ENCODE measurements around the gene SPATS1. TPM values are rescaled to one million over a fixed set of nuclear protein-coding genes. Genes with fewer than 3 reads are reported as not detected.

The SPATS1 gene
- total RNA-seq, 1 donor from 2014 or later, result not detected

GRCh38 chr6:44315516-44315915, 26.9 kb upstream of the SPATS1 start:
- H3K36me3 Mint-ChIP-seq (ENCODE audit: low read depth, unreplicated experiment), result peaks cover 10% of the 10 kb centered on the region
- H3K4me3 Mint-ChIP-seq (ENCODE audit: unreplicated experiment), result no peak overlapping the region
- H3K4me1 ChIP-seq (ENCODE audit: insufficient read depth, low read length), result peaks cover 10% of the 10 kb centered on the region
- H3K9ac ChIP-seq (ENCODE audit: low read length), result no peak overlapping the region
- H3K4me3 ChIP-seq (ENCODE audit: insufficient read depth, low read depth, low read length), result no peak overlapping the region
- peaks cover 19% of the 10 kb centered on the region for H3K79me2 ChIP-seq (ENCODE audit: insufficient read depth, low read length)
- peaks cover 2% of the 10 kb centered on the region for H3K9me3 Mint-ChIP-seq (ENCODE audit: unreplicated experiment)
- no peak overlapping the region for H2AFZ ChIP-seq (ENCODE audit: low read depth, low read length)
- H3K36me3 ChIP-seq (ENCODE audit: insufficient read depth, low read length), result peaks cover 7% of the 10 kb centered on the region
- H3K4me1 Mint-ChIP-seq (ENCODE audit: low read depth, unreplicated experiment), result peaks cover 11% of the 10 kb centered on the region
- peaks cover 10% of the 10 kb centered on the region for H4K20me1 ChIP-seq (ENCODE audit: insufficient read depth, low read length)
- H3K27ac ChIP-seq (ENCODE audit: low read depth, low read length), result no peak overlapping the region
- H3K27me3 ChIP-seq (ENCODE audit: insufficient read depth, low read length), result peaks cover 23% of the 10 kb centered on the region
- FAIRE-seq (no peak), DNase-seq (ENCODE audit: low read depth) (no peak)
- no peak overlapping the region for H3K4me2 ChIP-seq (ENCODE audit: low read length)
- no peaks in the 10 kb centered on the region for H3K9me3 ChIP-seq (ENCODE audit: insufficient read depth, low read depth, low read length)
- TF ChIP-seq EZH2 (IDR thresholded peaks at IDR 0.05; ENCODE audit: insufficient read depth, low read length) (no peak), CTCF (IDR thresholded peaks at IDR 0.05; ENCODE audit: insufficient read depth, low read depth, low read length) (no peak)
- no peak overlapping the region for H3K27ac Mint-ChIP-seq (ENCODE audit: unreplicated experiment)
- peaks cover 19% of the 10 kb centered on the region for H3K27me3 Mint-ChIP-seq (ENCODE audit: low read depth, unreplicated experiment)

GRCh38 chr6:44315951-44316350, 26.5 kb upstream of the SPATS1 start:
- FAIRE-seq, result no peak
- Histone ChIP-seq H2AFZ (ENCODE audit: low read depth, low read length) (no peak overlapping the region), H3K9me3 (ENCODE audit: insufficient read depth, low read depth, low read length) (no peaks in the 10 kb centered on the region)

More at GRCh38 chr6:44315951-44316350, 26.5 kb upstream of the SPATS1 start:
- H3K27me3 ChIP-seq (ENCODE audit: insufficient read depth, low read length), result peaks cover 25% of the 10 kb centered on the region
- peaks cover 10% of the 10 kb centered on the region for H3K4me1 ChIP-seq (ENCODE audit: insufficient read depth, low read length)
- H3K27ac Mint-ChIP-seq (ENCODE audit: unreplicated experiment), result no peak overlapping the region
- no peak overlapping the region for H3K4me2 ChIP-seq (ENCODE audit: low read length)
- peaks cover 19% of the 10 kb centered on the region for H3K79me2 ChIP-seq (ENCODE audit: insufficient read depth, low read length)
- H3K27me3 Mint-ChIP-seq (ENCODE audit: low read depth, unreplicated experiment), result peaks cover 22% of the 10 kb centered on the region
- DNase-seq (ENCODE audit: low read depth), result no peak
- H3K9ac ChIP-seq (ENCODE audit: low read length), result no peak overlapping the region
- peaks cover 10% of the 10 kb centered on the region for H4K20me1 ChIP-seq (ENCODE audit: insufficient read depth, low read length)
- TF ChIP-seq EZH2 (IDR thresholded peaks at IDR 0.05; ENCODE audit: insufficient read depth, low read length), result no peak
- TF ChIP-seq CTCF (IDR thresholded peaks at IDR 0.05; ENCODE audit: insufficient read depth, low read depth, low read length), result no peak
- peaks cover 11% of the 10 kb centered on the region for H3K4me1 Mint-ChIP-seq (ENCODE audit: low read depth, unreplicated experiment)
- no peak overlapping the region for H3K27ac ChIP-seq (ENCODE audit: low read depth, low read length)
- H3K36me3 ChIP-seq (ENCODE audit: insufficient read depth, low read length), result peaks cover 3% of the 10 kb centered on the region
- peaks cover 2% of the 10 kb centered on the region for H3K9me3 Mint-ChIP-seq (ENCODE audit: unreplicated experiment)
- no peak overlapping the region for H3K4me3 Mint-ChIP-seq (ENCODE audit: unreplicated experiment)
- H3K4me3 ChIP-seq (ENCODE audit: insufficient read depth, low read depth, low read length), result no peak overlapping the region
- H3K36me3 Mint-ChIP-seq (ENCODE audit: low read depth, unreplicated experiment), result peaks cover 8% of the 10 kb centered on the region

All from astrocyte (in vitro differentiated cells and primary cell).